Anterior cingulate cortex (tissue), 58 donors: Measurements from ENCODE around the gene ARHGAP6.

Experiments used
- DNase-seq, 58 donors: peaks; one replicate each; lab custom pipeline; 2025; lab: John Stamatoyannopoulos, UW

The ARHGAP6 gene

GRCh38 chrX:11099465-11099864 is 566.3 kb downstream of the ARHGAP6 start:
- DNase-seq, result no peak

GRCh38 chrX:11097933-11098332 is 567.8 kb downstream of the ARHGAP6 start:
- no peak for DNase-seq

- no peak for DNase-seq
Measured at GRCh38 chrX:11089802-11090201, 575.9 kb downstream of the ARHGAP6 start.
